OCI-LY3 (cell line): ENCODE results near the gene FERMT3.

Experiments used
- H2AFZ ChIP-seq: fragments of 200-600, 300-600 bp; shearing (Covaris generic); 2 replicates; pipeline ENCODE4 v1.6.0; 2014; ENCODE audit warnings: antibody characterized with exemption, low read depth, low read length
- H3K27ac ChIP-seq: fragments of 200-600, 300-600 bp; sonication (generic); 2 replicates; pipeline ENCODE4 v1.5.1; 2014; ENCODE audit warnings: mild to moderate bottlenecking, low read length, moderate library complexity, mixed read lengths
- H3K27me3 ChIP-seq: fragments of 200-600, 300-600 bp; sonication (generic); 2 replicates; pipeline ENCODE4 v1.6.1; 2014; ENCODE audit warnings: low read depth, low read length, mixed read lengths
- H3K36me3 ChIP-seq: fragments of 200-600, 300-600 bp; sonication (generic); replicated peaks from 2 replicates; pipeline ENCODE3; 2014; ENCODE audit warnings: low read depth, low read length, mixed read lengths
- H3K4me1 ChIP-seq: fragments of 300-600, 200-600 bp; sonication (generic); 2 replicates; pipeline ENCODE4 v1.6.1; 2014; ENCODE audit warnings: low read length, mixed read lengths
- H3K4me2 ChIP-seq: fragments of 200-600, 300-600 bp; sonication (generic); 2 replicates; pipeline ENCODE4 v1.6.1; 2014; ENCODE audit warnings: low read length, mixed read lengths
- H3K4me3 ChIP-seq: fragments of 300-600, 200-600 bp; sonication (generic); 2 replicates; pipeline ENCODE4 v1.5.1; 2014; ENCODE audit warnings: antibody characterized with exemption, mild to moderate bottlenecking, low read length, moderate library complexity
- H3K79me2 ChIP-seq: fragments of 300-600, 200-600 bp; shearing (Covaris generic); 2 replicates; pipeline ENCODE4 v1.6.1; 2014; ENCODE audit warnings: mild to moderate bottlenecking, low read length, mixed read lengths
- H3K9ac ChIP-seq: fragments of 300-600, 200-600 bp; shearing (Covaris generic); 2 replicates; pipeline ENCODE4 v1.6.0; 2014; ENCODE audit warnings: mild to moderate bottlenecking, low read length, moderate library complexity
- H3K9me3 ChIP-seq: fragments of 200-600, 300-600 bp; shearing (Covaris generic); 2 replicates; pipeline ENCODE4 v1.6.1; 2014; ENCODE audit warnings: low read length, mixed read lengths; ENCODE audit not compliant: insufficient read depth
- H4K20me1 ChIP-seq: fragments of 200-600, 300-600 bp; sonication (generic); 2 replicates; pipeline ENCODE4 v1.6.1; 2016; ENCODE audit warnings: low read length, mixed read lengths; ENCODE audit not compliant: insufficient read depth
- CTCF ChIP-seq: fragments of 200-600, 300-600 bp; sonication (generic); IDR thresholded peaks from 2 replicates; pipeline ENCODE4 v1.5.1; 2014; ENCODE audit warnings: antibody characterized with exemption, low read length, low read depth
- EZH2phosphoT487 ChIP-seq: fragments of 200-600 bp; shearing (Covaris generic); IDR thresholded peaks from 2 replicates; pipeline ENCODE4 v1.6.1; 2018; ENCODE audit warnings: antibody characterized with exemption, mixed run types, low read depth

Gene FERMT3

GRCh38 chr11:64223001-64223651 is 16.6 kb downstream of the FERMT3 start:
- peaks cover 20% of the 10 kb centered on the region for H3K4me1 ChIP-seq
- TF ChIP-seq EZH2phosphoT487 (no peak), CTCF (no peak)
- no peaks in the 10 kb centered on the region for H3K9me3 ChIP-seq
- no peak overlapping the region for H3K9ac ChIP-seq
- no peak overlapping the region for H3K4me3 ChIP-seq
- peaks cover 33% of the 10 kb centered on the region for H3K36me3 ChIP-seq
- no peak overlapping the region for H3K4me2 ChIP-seq
- H3K27ac ChIP-seq: no peak overlapping the region
- H3K27me3 ChIP-seq: no peaks in the 10 kb centered on the region
- no peak overlapping the region for H2AFZ ChIP-seq
- no peaks in the 10 kb centered on the region for H4K20me1 ChIP-seq
- peaks cover 17% of the 10 kb centered on the region for H3K79me2 ChIP-seq

GRCh38 chr11:64224151-64224890 is 17.8 kb downstream of the FERMT3 start:
- peaks cover 20% of the 10 kb centered on the region for H3K4me1 ChIP-seq
- TF ChIP-seq EZH2phosphoT487 (no peak), CTCF (no peak)
- no peaks in the 10 kb centered on the region for H3K27me3 ChIP-seq
- H3K4me3 ChIP-seq: no peak overlapping the region
- H3K9me3 ChIP-seq: no peaks in the 10 kb centered on the region
- no peaks in the 10 kb centered on the region for H4K20me1 ChIP-seq
- H3K4me2 ChIP-seq: no peak overlapping the region
- no peak overlapping the region for H2AFZ ChIP-seq
- no peak overlapping the region for H3K27ac ChIP-seq
- H3K79me2 ChIP-seq: peaks cover 17% of the 10 kb centered on the region
- H3K9ac ChIP-seq: no peak overlapping the region
- H3K36me3 ChIP-seq: peaks cover 24% of the 10 kb centered on the region

GRCh38 chr11:64224891-64225607 is 18.5 kb downstream of the FERMT3 start:
- Histone ChIP-seq H3K4me3 (peak overlapping the region; percentile 95), H3K4me1 (peaks cover 19% of the 10 kb centered on the region), H3K9me3 (no peaks in the 10 kb centered on the region), H2AFZ (no peak overlapping the region), H4K20me1 (no peaks in the 10 kb centered on the region), H3K27me3 (no peaks in the 10 kb centered on the region), H3K4me2 (peak overlapping the region; percentile 76), H3K36me3 (peaks cover 17% of the 10 kb centered on the region), H3K27ac (peak overlapping the region; percentile 68), H3K79me2 (peaks cover 17% of the 10 kb centered on the region), H3K9ac (peak overlapping the region; percentile 96)
- TF ChIP-seq CTCF (no peak), EZH2phosphoT487 (no peak)
